Nephron (organoid): Measurements from ENCODE around the gene NIT1.

ENCODE experiments used
- H3K27ac Mint-ChIP-seq, 3 experiments: 2 replicates each; pipeline ENCODE4 v1.8.0; 2020; ENCODE audit warnings: mixed read lengths in 3 of 3, mild to moderate bottlenecking in 2 of 3, moderate library complexity in 1 of 3
- H3K27me3 Mint-ChIP-seq: 2 replicates; pipeline ENCODE4 v1.8.0; 2021; ENCODE audit warnings: low read depth, mild to moderate bottlenecking, moderate library complexity, mixed read lengths
- H3K36me3 Mint-ChIP-seq: 2 replicates; pipeline ENCODE4 v1.8.0; 2020; ENCODE audit warnings: low read depth, mixed read lengths
- H3K4me1 Mint-ChIP-seq: 2 replicates; pipeline ENCODE4 v1.8.0; 2020; ENCODE audit warnings: mixed read lengths
- H3K4me3 Mint-ChIP-seq, 3 experiments: 2 replicates each; pipeline ENCODE4 v1.8.0; 2020; ENCODE audit warnings: mild to moderate bottlenecking in 3 of 3, mixed read lengths in 3 of 3, moderate library complexity in 2 of 3
- H3K9me3 Mint-ChIP-seq: 2 replicates; pipeline ENCODE4 v1.8.0; 2020; ENCODE audit warnings: mixed read lengths
- TF ChIP-seq, protein P1 (sequence below), 3 experiments: fragments of 200-600 bp; sonication (generic); IDR thresholded peaks; one replicate each; pipeline ENCODE4 v1.5.0; 2021; ENCODE audit warnings: antibody characterized with exemption in 3 of 3; ENCODE audit not compliant: unreplicated experiment in 3 of 3

NIT1 gene

DNA sequence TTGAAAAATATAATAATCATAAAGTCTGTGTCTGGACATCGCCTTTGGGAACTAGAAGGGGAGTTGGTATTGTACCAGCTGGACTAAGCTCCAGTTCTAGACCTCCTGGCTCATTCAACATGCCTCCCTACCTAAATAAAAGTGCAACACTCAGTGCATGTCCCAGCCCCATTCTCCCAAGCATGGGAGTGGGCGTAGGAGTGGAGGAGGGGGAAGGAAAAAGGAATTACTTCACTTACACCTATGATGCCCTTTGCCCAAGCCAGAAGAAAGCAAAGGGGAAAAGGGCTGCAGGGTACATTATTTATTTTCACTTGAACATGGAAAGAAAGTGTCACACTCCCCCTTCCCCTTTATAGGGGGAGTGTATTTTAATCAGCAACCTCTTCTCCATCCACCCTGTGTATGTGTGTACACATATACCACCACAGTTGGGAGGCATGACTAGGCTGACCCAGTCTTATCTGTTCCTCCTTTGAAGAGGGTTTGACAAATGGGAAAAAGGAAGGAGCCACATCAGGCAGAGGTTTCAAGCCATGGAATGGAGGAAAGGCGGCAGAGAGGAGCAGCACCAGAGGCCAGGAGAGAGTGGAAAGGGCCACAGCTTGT lies 3.2 kb downstream of the NIT1 start:
- Mint-ChIP-seq H3K27ac (peak overlapping the region in 1 of 3 experiments; percentile 76), H3K4me3 (peak overlapping the region in 2 of 3 experiments; percentile 24 to 29), H3K27me3 (no peaks in the 10 kb centered on the region), H3K9me3 (no peaks in the 10 kb centered on the region), H3K36me3 (peaks cover 55% of the 10 kb centered on the region), H3K4me1 (peaks cover 38% of the 10 kb centered on the region)
- TF ChIP-seq, protein P1, sequence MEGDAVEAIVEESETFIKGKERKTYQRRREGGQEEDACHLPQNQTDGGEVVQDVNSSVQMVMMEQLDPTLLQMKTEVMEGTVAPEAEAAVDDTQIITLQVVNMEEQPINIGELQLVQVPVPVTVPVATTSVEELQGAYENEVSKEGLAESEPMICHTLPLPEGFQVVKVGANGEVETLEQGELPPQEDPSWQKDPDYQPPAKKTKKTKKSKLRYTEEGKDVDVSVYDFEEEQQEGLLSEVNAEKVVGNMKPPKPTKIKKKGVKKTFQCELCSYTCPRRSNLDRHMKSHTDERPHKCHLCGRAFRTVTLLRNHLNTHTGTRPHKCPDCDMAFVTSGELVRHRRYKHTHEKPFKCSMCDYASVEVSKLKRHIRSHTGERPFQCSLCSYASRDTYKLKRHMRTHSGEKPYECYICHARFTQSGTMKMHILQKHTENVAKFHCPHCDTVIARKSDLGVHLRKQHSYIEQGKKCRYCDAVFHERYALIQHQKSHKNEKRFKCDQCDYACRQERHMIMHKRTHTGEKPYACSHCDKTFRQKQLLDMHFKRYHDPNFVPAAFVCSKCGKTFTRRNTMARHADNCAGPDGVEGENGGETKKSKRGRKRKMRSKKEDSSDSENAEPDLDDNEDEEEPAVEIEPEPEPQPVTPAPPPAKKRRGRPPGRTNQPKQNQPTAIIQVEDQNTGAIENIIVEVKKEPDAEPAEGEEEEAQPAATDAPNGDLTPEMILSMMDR (IDR thresholded peaks at IDR 0.05; ENCODE audit: unreplicated experiment in 3 of 3), result no peak

DNA sequence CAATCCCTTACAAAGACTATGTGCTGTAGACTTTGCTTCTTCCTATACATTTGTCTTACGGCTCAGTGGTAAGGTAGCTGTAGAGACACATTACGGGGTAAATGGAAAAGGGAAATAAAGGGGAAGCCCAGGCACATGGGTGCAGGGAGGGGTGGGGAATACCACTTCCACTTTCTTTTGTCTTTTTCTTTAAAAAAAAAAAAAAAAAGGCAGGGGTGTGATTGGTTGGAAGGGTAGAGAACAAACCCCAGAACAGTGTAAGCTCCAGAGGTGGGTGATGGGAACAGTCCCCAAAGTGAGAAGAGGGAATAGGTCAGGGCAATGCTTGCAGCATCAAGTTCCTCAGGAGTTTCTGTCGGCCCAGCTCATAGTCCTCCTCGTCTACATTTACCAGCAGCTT lies 3.9 kb downstream of the NIT1 start:
- Mint-ChIP-seq H3K4me3 (no peak overlapping the region), H3K27me3 (no peaks in the 10 kb centered on the region), H3K27ac (no peak overlapping the region), H3K4me1 (peaks cover 38% of the 10 kb centered on the region), H3K9me3 (no peaks in the 10 kb centered on the region), H3K36me3 (peaks cover 61% of the 10 kb centered on the region)
- TF ChIP-seq, protein P1 (IDR thresholded peaks at IDR 0.05; ENCODE audit: unreplicated experiment in 3 of 3), result no peak

DNA sequence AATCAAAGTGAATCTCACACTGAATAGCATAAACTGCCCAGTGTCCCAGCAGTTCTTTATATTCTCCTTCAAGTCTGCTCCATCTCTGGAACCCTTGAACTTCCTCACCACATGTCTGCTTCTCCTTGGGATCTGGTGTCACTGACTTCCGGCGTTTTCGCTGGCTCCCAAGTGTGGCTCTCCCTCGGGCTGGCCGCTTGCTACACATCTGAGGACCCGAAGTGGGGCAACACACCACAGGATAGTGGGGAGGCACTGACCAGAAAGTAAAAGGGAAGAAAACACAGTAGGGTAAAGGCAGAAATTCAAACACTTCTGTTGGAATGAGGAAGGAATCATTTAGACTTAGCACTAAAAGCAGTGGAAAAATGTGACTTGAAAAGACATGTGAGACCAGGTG lies 5.1 kb downstream of the NIT1 start:
- peaks cover 72% of the 10 kb centered on the region for H3K36me3 Mint-ChIP-seq
- TF ChIP-seq, protein P1 (IDR thresholded peaks at IDR 0.05; ENCODE audit: unreplicated experiment in 3 of 3), result no peak
- H3K4me3 Mint-ChIP-seq, result no peak overlapping the region
- no peaks in the 10 kb centered on the region for H3K27me3 Mint-ChIP-seq
- H3K27ac Mint-ChIP-seq, result peak overlapping the region in 1 of 3 experiments; percentile 21
- H3K9me3 Mint-ChIP-seq, result no peaks in the 10 kb centered on the region
- H3K4me1 Mint-ChIP-seq, result peaks cover 39% of the 10 kb centered on the region

DNA sequence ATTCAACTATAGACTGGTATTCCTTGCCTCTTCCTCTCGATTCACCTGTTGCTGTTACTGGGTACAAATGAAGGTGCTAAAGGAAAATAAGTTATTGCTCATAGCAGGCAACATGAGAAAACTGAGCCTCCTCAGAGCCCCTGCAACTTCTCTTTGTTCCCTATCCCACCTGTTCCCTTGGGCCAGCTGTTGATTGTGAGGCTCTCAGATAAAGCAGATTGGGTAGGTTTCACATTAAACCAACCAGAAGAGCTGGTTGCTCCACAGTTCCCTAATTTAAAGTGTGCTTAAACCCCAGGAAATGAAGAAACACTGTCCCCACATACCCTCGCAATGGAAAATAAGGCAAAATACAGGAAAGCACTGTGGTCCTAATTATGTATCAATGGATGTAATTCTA lies 9.7 kb downstream of the NIT1 start:
- Mint-ChIP-seq H3K9me3 (no peaks in the 10 kb centered on the region), H3K27ac (peak overlapping the region; percentile 1 to 72 (median 40)), H3K4me1 (peaks cover 39% of the 10 kb centered on the region), H3K4me3 (peak overlapping the region in 2 of 3 experiments; percentile 21 to 29), H3K36me3 (peaks cover 61% of the 10 kb centered on the region), H3K27me3 (no peaks in the 10 kb centered on the region)
- TF ChIP-seq, protein P1 (IDR thresholded peaks at IDR 0.05; ENCODE audit: unreplicated experiment in 3 of 3), result no peak

DNA sequence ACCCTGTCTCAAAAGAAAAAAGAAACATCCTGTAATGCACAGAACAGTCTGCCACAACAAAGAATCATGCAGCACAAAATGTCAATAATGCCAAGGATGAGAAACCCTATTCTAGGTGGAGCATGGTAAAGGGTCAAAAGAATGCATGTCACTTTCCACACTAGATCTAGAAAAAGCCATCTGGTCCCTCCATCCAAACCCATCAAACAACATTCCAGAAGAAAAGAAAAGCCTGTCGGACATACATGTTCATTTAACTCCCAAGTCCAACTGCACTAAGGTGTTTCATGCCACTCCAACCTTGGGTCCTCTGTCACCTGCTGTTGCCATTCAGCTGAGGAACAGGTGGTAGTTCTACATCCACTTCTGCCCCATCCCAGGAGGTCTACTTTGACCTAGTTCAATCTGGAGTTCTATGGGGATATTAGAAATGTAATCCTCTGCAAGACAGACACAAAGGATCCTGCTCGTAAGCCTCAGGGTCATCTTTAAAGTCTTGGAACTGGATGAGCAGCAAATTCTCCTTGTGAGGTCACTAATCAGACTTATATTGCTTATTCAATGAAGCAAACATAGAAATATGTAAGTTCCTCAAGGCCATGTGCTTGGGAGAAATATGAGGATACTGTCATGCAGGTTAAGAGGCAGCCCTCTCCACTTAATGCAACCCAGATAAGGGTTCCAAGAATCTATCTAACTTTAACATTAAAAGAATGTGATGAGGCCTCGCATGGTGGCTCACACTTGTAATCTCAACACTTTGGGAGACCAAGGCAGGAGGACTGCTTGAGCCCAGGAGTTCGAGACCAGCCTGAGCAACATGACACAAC lies 10.9 kb downstream of the NIT1 start:
- H3K4me3 Mint-ChIP-seq, result peak overlapping the region in 1 of 3 experiments; percentile 37
- no peaks in the 10 kb centered on the region for H3K27me3 Mint-ChIP-seq
- H3K36me3 Mint-ChIP-seq, result peaks cover 49% of the 10 kb centered on the region
- H3K4me1 Mint-ChIP-seq, result peaks cover 39% of the 10 kb centered on the region
- H3K27ac Mint-ChIP-seq, result no peak overlapping the region
- no peaks in the 10 kb centered on the region for H3K9me3 Mint-ChIP-seq
- TF ChIP-seq, protein P1 (IDR thresholded peaks at IDR 0.05; ENCODE audit: unreplicated experiment in 3 of 3), result no peak
